ENCODE measurements around the gene AGFG2. TPM values are rescaled to one million over a fixed set of nuclear protein-coding genes. Genes with fewer than 3 reads are reported as not detected.

The AGFG2 gene
- total RNA-seq, 2 donors from 2014 or later: 33.0 to 94.9 TPM

DNA sequence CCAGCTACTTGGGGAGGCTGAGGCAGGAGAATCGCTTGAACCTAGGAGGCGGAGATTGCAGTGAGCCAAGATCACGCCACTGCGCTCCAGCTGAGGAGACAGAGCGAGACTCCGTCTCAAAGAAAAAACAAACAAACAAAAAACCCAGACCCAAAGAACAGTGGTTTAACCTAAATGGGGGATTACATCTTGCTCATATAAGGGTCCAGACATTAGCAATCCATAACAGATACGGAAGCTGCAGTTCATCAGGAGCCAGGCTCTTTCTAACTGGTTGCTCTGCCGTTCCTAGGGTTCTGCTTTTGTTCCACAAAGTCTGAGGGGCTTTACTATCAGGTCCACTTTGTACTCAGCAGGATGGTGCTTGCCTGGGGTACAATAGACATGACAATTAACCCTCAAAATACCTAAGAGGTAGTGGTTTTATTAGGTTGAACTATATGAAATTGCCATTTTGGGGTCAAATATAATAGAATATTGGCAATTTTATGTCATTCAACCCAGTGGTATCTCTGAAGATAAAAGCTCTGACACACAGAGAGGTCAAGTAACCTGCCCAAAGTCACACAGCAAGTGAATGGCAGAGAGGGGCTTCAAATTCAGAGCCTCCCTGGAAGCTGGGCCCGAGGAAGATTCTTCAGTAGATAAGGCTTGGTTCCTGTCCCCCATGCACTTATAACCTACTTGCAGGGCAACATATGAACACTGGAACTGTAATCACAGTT is 34.0 kb upstream of the AGFG2 start:
- WGBS: 94% methylated on average over 9 of the region's 9 CpGs
- no peak for DNase-seq (ENCODE audit: low spot score)
- H3K27ac ChIP-seq: no peak overlapping the region
- TF ChIP-seq POLR2A (IDR thresholded peaks at IDR 0.05) (no peak), POLR2AphosphoS5 (IDR thresholded peaks at IDR 0.05) (no peak)
- TF ChIP-seq, protein P1, sequence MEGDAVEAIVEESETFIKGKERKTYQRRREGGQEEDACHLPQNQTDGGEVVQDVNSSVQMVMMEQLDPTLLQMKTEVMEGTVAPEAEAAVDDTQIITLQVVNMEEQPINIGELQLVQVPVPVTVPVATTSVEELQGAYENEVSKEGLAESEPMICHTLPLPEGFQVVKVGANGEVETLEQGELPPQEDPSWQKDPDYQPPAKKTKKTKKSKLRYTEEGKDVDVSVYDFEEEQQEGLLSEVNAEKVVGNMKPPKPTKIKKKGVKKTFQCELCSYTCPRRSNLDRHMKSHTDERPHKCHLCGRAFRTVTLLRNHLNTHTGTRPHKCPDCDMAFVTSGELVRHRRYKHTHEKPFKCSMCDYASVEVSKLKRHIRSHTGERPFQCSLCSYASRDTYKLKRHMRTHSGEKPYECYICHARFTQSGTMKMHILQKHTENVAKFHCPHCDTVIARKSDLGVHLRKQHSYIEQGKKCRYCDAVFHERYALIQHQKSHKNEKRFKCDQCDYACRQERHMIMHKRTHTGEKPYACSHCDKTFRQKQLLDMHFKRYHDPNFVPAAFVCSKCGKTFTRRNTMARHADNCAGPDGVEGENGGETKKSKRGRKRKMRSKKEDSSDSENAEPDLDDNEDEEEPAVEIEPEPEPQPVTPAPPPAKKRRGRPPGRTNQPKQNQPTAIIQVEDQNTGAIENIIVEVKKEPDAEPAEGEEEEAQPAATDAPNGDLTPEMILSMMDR (IDR thresholded peaks at IDR 0.05): no peak
- H3K27me3 ChIP-seq (replicated peaks; ENCODE audit: insufficient read depth): no peaks in the 10 kb centered on the region
- H3K9me3 ChIP-seq: no peaks in the 10 kb centered on the region
- H3K4me3 ChIP-seq: no peak overlapping the region
- H3K36me3 ChIP-seq: no peaks in the 10 kb centered on the region
- intact Hi-C loops (cut with DNase I): no loop called here
- H3K4me1 ChIP-seq (replicated peaks): no peaks in the 10 kb centered on the region

DNA sequence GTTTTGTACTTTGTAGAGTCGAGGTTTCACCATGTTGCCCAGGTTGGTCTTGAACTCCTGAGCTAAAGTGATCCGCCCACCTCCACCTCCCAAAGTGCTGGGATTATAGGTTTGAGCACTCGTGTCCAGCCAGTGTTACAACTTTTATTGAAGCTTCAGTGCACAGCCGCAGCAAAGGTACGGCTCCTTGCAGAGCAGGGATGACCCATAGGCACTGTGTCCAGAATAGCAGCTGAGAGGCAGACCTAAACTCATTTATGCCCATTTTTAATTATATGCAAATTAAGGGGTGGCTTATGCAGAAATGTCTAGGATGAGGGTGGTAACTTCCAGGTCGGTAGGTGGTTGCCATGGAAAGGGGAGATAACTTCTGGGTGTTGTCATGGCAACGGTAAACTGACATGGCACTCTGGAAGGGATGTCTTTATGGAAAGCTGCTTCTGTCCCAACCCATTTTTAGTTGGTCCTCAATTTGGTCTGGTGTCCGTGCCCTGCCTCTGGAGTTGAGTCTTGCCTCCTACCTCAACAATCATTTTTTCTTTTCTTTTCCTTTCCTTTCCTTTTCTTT is 32.6 kb upstream of the AGFG2 start:
- Histone ChIP-seq H3K27ac (no peak overlapping the region), H3K4me3 (no peak overlapping the region), H3K9me3 (no peaks in the 10 kb centered on the region), H3K4me1 (replicated peaks) (no peaks in the 10 kb centered on the region), H3K36me3 (no peaks in the 10 kb centered on the region), H3K27me3 (replicated peaks; ENCODE audit: insufficient read depth) (no peaks in the 10 kb centered on the region)
- TF ChIP-seq POLR2A (IDR thresholded peaks at IDR 0.05) (no peak), POLR2AphosphoS5 (IDR thresholded peaks at IDR 0.05) (no peak)
- TF ChIP-seq, protein P1 (IDR thresholded peaks at IDR 0.05): no peak
- DNase-seq (ENCODE audit: low spot score): no peak
- 63% methylated on average over 8 of the region's 8 CpGs for WGBS
- intact Hi-C loops (cut with DNase I): no loop called here

DNA sequence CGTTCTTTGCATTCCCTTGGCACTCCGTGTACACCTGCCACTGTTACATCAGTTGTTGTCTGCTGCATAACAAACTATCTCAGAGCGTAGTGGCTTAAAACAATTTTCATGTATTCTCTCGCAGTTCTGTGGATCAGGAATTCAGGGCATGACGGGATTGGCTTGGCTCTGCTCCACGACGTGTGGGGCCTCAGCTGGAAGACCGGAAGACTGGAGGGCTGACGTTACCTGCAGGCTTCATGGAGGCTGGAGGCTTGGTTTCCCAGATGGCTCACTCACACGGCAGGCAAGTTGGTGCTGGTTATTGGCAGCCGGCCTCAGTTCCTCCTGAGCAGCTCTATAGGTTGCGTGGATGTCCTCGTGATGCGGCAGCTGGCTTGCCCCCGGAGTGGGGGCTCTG is 29.8 kb upstream of the AGFG2 start:
- no peaks in the 10 kb centered on the region for H3K36me3 ChIP-seq
- peak overlapping the region in 1 of 2 donors; percentile 2 for H3K27ac ChIP-seq
- H3K9me3 ChIP-seq: no peaks in the 10 kb centered on the region
- DNase-seq (ENCODE audit: low spot score): peak; percentile 67
- intact Hi-C loops (cut with DNase I): no loop called here
- H3K4me1 ChIP-seq (replicated peaks): no peaks in the 10 kb centered on the region
- no peak overlapping the region for H3K4me3 ChIP-seq
- TF ChIP-seq POLR2A (IDR thresholded peaks at IDR 0.05): no peak
- peak; percentile 65 for TF ChIP-seq POLR2AphosphoS5 (IDR thresholded peaks at IDR 0.05)
- H3K27me3 ChIP-seq (replicated peaks; ENCODE audit: insufficient read depth): no peaks in the 10 kb centered on the region
- 24% methylated on average over 15 of the region's 15 CpGs for WGBS

DNA sequence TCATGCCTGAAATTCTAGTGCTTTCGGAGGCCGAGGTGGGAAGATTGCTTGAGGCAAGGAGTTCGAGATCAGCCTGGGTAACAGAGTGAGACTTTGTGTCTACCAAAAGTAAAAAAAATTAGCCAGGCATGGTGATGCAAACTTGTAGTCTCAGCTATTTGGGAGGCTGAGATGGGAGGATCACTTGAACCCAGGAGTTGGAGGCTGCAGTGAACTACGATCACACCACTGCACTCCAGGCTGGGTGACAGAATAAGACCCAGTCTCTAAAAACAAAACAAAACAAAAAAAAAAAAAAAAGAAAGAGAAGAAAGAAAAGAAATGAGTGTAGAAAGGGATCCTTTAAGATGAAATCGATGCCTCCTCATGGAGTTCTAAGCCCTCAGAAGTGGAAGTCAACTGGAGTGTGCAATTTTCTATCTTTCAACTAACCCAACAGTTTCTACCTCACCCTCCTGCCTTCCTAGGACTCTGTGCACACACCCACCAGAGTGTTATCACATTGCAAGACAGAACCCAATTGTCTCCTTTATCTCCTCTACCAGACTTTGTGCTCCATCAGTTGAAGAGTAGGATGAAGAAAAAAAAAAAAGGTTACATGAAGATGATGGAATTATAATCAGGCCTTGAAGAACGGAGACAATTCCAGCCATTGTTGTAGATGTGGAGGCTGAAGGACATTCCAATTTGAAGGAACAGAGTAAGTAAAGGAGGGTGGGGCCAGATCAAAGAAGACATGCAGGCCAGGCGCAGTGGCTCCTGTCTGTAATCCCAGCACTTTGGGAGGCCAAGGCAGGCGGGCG is 28.4 kb upstream of the AGFG2 start:
- 92% methylated on average over 9 of the region's 9 CpGs for WGBS
- TF ChIP-seq POLR2A (IDR thresholded peaks at IDR 0.05) (no peak), POLR2AphosphoS5 (IDR thresholded peaks at IDR 0.05) (no peak)
- TF ChIP-seq, protein P1 (IDR thresholded peaks at IDR 0.05): no peak
- intact Hi-C loops (cut with DNase I): no loop called here

DNA sequence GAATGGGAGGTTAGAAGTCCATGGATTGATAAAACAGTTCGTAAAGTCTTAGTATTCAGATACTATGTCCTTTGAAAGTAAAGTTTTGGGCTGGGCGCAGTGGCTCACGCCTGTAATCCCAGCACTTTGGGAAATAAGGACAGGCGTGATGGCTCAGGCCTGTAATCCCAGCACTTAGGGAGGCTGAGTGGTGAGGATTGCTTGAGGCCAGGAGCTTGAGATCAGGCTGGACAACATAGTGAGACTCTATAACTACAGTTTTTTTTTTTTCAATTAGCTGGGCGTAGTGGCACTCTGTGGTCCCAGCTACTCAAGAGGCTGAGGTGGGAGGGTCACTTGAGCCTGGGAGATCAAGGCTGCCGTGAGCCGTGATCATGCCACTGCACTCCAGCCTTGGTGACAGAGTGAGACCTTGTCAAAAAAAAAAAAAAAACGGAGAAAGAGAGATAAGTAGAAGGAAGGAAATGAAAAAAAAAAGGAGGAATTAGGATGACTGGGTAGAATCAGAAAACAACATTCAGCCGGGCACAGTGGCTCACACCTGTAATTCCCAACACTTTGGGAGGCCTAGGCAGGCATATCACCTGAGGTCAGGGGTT is 25.7 kb upstream of the AGFG2 start:
- Histone ChIP-seq H3K27me3 (replicated peaks; ENCODE audit: insufficient read depth) (no peaks in the 10 kb centered on the region), H3K36me3 (no peaks in the 10 kb centered on the region), H3K9me3 (no peaks in the 10 kb centered on the region), H3K4me1 (replicated peaks) (no peaks in the 10 kb centered on the region), H3K4me3 (no peak overlapping the region), H3K27ac (no peak overlapping the region)
- intact Hi-C loops (cut with DNase I): no loop called here
- TF ChIP-seq POLR2A (IDR thresholded peaks at IDR 0.05) (no peak), POLR2AphosphoS5 (IDR thresholded peaks at IDR 0.05) (no peak)
- TF ChIP-seq, protein P1 (IDR thresholded peaks at IDR 0.05): no peak
- DNase-seq (ENCODE audit: low spot score): no peak
- 88% methylated on average over 9 of the region's 9 CpGs for WGBS

More for the DNA sequence above, 28.4 kb upstream of the AGFG2 start:
- H3K27ac ChIP-seq: no peak overlapping the region
- DNase-seq (ENCODE audit: low spot score): no peak
- H3K27me3 ChIP-seq (replicated peaks; ENCODE audit: insufficient read depth): no peaks in the 10 kb centered on the region
- no peaks in the 10 kb centered on the region for H3K36me3 ChIP-seq
- no peak overlapping the region for H3K4me3 ChIP-seq
- no peaks in the 10 kb centered on the region for H3K4me1 ChIP-seq (replicated peaks)
- H3K9me3 ChIP-seq: no peaks in the 10 kb centered on the region

Data from prostate gland (tissue), 2 donors.